ENCODE data around the gene FHOD3.

GRCh38 chr18:36629836-36630235 lies 332.3 kb downstream of the FHOD3 start:
- TF ChIP-seq CTCF (IDR thresholded peaks at IDR 0.05), result no peak
- no peak for TF ChIP-seq POLR2A (IDR thresholded peaks at IDR 0.05)
